Right cardiac atrium (tissue), 5 donors: ENCODE results near the gene PRPF4. TPM values are rescaled to one million over a fixed set of nuclear protein-coding genes. Genes with fewer than 3 reads are reported as not detected.
A peak's percentile ranks its signal among the peaks of the same experiment; 100 is the strongest.

Experiments
- ATAC-seq, 2 donors: fragments of 200-7000 bp; cut with Tn5 transposase; one replicate each; pipeline versions ENCODE4 v1.8.0 to v1.9.1; 2020; ENCODE audit warnings: moderate library complexity in 2 of 2, mild to moderate bottlenecking in 1 of 2
- DNase-seq, 3 donors: peaks; one replicate each; pipeline ENCODE4 v3.0.0-alpha.2; 2020
- H3K27ac ChIP-seq: one replicate; pipeline ENCODE4 v1.5.1; 2013; ENCODE audit warnings: mild to moderate bottlenecking, low read length, control low read depth, moderate library complexity
- H3K27me3 ChIP-seq: one replicate; pipeline ENCODE4 v1.6.1; 2013; ENCODE audit not compliant: control insufficient read depth, insufficient read depth
- H3K4me1 ChIP-seq: one replicate; pipeline ENCODE4 v1.6.1; 2013; ENCODE audit warnings: low read length; ENCODE audit not compliant: control insufficient read depth, insufficient read depth
- H3K4me3 ChIP-seq: one replicate; pipeline ENCODE4 v1.5.1; 2013; ENCODE audit warnings: low read length, control low read depth
- H3K9me3 ChIP-seq: one replicate; pipeline ENCODE4 v1.6.1; 2013; ENCODE audit warnings: low read length; ENCODE audit not compliant: control insufficient read depth
- WGBS: extraction: QIAGEN DNeasy Blood & Tissue Kit; methylation state at CpG from one replicate; pipeline ENCODE4 v1.1.7; 2013; 5-methylcytosine and 5-hydroxymethylcytosine counted together
- intact Hi-C, 4 donors: fragments of 100-400 bp; cut with DNase I; formaldehyde crosslinking; loops; one replicate each; pipeline versions ENCODE4 v1.11.0 to v1.14.0; 2022 to 2023
- polyA plus RNA-seq: library from polyadenylated mRNA; stranded (reverse); fragments of 200-250 nt; gene quantifications from one replicate; pipeline ENCODE4 v1.2.3, GENCODE V29; 2013
- total RNA-seq, 4 donors: library from RNA; stranded (reverse); fragmentation: NEBNext Ultra II Directional; extraction: Animal tissue kit (Norgen Biotek cat#: 25700); gene quantifications; one replicate each; pipeline ENCODE4 v1.2.1, GENCODE V29; 2021
- donor health status: healthy with polysubstance abuse.
- donor health status: DM: no; HTN: yes; CAD: no.
- donor health status: DM: no; HTN: no; CAD: no.
- donor health status: DM: no; HTN: yes; CAD: no; lungs with severe emphysema.
- donor health status: DM: yes; HTN: yes; CAD: no.

PRPF4 gene
- total and polyA plus RNA-seq, 5 donors, result 7.0 to 12.8 (median 10.7) TPM

DNA sequence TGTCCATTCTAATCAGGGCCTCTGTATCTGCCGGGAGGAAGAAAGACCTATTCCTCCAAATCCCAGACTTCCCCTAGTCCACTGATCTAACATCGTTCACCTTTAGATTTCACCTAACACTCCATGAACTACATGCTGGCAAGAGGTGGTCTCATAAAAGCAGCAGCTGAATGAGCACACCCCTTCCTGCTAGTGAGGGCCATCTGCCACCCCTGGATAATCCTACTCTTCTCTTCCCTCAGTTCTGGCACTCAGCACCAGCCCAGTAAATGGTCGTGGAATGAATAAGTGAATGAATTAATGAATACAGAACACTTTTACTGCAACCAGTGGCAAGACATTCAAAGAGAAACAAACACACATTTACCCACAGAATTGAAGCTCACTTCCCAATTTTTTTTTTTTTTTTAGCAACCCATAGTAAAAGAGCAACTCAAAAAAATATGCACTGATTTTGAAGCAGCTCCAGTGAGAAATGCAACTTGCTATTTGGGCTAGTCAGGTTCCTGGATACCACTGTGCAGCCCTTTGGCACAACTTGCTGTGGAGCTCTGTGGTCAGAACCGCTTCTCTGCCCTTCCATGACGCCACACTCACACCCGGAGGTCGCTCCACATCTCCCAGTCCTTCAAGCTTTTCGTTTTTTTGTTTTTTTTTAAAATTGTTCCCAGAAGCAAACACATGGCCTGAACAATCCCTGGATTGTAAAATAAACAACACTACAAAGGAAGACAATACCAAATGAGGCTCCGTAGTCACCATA, 21.5 kb downstream of the PRPF4 start:
- 75% methylated on average over 9 of the region's 9 CpGs for WGBS
- no peak overlapping the region for H3K27ac ChIP-seq
- DNase-seq, result no peak
- no peaks in the 10 kb centered on the region for H3K9me3 ChIP-seq
- no peak for ATAC-seq
- H3K4me1 ChIP-seq, result no peaks in the 10 kb centered on the region
- intact Hi-C loops, result no loop called here
- H3K4me3 ChIP-seq, result no peak overlapping the region
- H3K27me3 ChIP-seq, result no peaks in the 10 kb centered on the region

- Histone ChIP-seq H3K27me3 (no peaks in the 10 kb centered on the region), H3K9me3 (no peaks in the 10 kb centered on the region), H3K4me1 (no peaks in the 10 kb centered on the region), H3K27ac (no peak overlapping the region), H3K4me3 (no peak overlapping the region)
- intact Hi-C loops, result no loop called here
- DNase-seq (no peak), ATAC-seq (no peak)
- WGBS, result 86% methylated on average over 8 of the region's 8 CpGs
Measured at GRCh38 chr9:113298311-113298710, 22.9 kb downstream of the PRPF4 start.

GRCh38 chr9:113298924-113299770, 23.7 kb downstream of the PRPF4 start:
- Histone ChIP-seq H3K27ac (no peak overlapping the region), H3K9me3 (no peaks in the 10 kb centered on the region), H3K4me1 (no peaks in the 10 kb centered on the region), H3K4me3 (no peak overlapping the region), H3K27me3 (no peaks in the 10 kb centered on the region)
- 86% methylated on average over 15 of the region's 15 CpGs for WGBS
- intact Hi-C loops, result no loop called here
- ATAC-seq (no peak), DNase-seq (no peak)

- intact Hi-C loops, result no loop called here
- H3K27ac ChIP-seq, result no peak overlapping the region
- H3K27me3 ChIP-seq, result no peaks in the 10 kb centered on the region
- DNase-seq (no peak), ATAC-seq (peak in 1 of 2 donors; percentile 39)
- no peaks in the 10 kb centered on the region for H3K9me3 ChIP-seq
- no peaks in the 10 kb centered on the region for H3K4me1 ChIP-seq
- H3K4me3 ChIP-seq, result no peak overlapping the region
- 25% methylated on average over 8 of the region's 8 CpGs for WGBS
Measured at GRCh38 chr9:113299800-113300292, 24.4 kb downstream of the PRPF4 start.

- Histone ChIP-seq H3K4me1 (no peaks in the 10 kb centered on the region), H3K9me3 (no peaks in the 10 kb centered on the region), H3K4me3 (no peak overlapping the region), H3K27ac (no peak overlapping the region), H3K27me3 (no peaks in the 10 kb centered on the region)
- 89% methylated on average over 8 of the region's 8 CpGs for WGBS
- ATAC-seq (no peak), DNase-seq (no peak)
- intact Hi-C loops, result no loop called here
Measured at GRCh38 chr9:113301548-113301947, 26.1 kb downstream of the PRPF4 start.

DNA sequence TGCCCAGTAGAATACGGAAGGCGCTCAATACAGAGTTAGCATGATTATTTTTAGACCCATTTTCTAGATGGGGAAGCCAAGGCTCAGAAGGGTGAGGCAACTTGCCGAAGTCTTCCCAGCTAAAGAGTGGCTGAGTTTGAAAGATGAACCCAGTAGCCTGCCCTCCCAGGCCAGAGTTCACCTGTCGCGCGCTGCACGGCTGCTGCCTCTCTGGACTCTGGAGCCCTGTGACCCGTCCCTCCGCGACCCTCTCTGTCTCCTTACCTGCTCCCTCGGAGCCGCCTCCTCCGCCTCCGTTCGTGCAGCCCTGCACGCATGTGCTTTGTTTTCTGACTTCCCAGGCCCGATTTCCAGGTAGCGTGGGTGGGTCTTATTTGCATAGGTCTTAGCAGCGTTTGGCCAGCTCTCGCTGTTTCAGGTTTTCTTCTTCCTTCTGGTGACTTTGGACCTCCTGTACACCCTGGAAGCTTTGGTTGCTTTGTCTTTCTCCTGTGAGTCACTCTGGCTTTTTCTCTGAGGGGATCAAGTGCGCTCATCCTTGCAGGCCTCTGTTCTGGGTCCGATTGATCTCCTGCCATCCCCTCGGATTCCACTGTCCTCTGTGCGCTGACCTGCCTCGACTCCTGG, 27.4 kb downstream of the PRPF4 start, which contains the start of gene RNF183:
RNF183 (minus strand) TSS at position 585 of the 627 bp plus-strand sequence. CDS start 5,192 bp downstream, outside the sequence.
- Histone ChIP-seq H3K27ac (no peak within 1 kb of the TSS), H3K4me3 (no peak within 1 kb of the TSS), H3K4me1 (no peaks in the 10 kb centered on the region), H3K27me3 (no peaks in the 10 kb centered on the region), H3K9me3 (no peaks in the 10 kb centered on the region)
- 81% methylated on average over 25 of the region's 25 CpGs for WGBS
- intact Hi-C loops, result no loop called here
- ATAC-seq (no peak), DNase-seq (no peak)

- Histone ChIP-seq H3K9me3 (no peaks in the 10 kb centered on the region), H3K4me3 (no peak overlapping the region), H3K4me1 (no peaks in the 10 kb centered on the region), H3K27ac (no peak overlapping the region), H3K27me3 (no peaks in the 10 kb centered on the region)
- DNase-seq (no peak), ATAC-seq (no peak)
- intact Hi-C loops, result loop anchor here in 1 of 4 donors (5.0 kb wide), 1 partner anchor 101 kb away; no protein-coding TSS in a partner anchor
- 79% methylated on average over 1 of the region's 1 CpG for WGBS
Measured at GRCh38 chr9:113306566-113306965, 31.1 kb downstream of the PRPF4 start.

DNA sequence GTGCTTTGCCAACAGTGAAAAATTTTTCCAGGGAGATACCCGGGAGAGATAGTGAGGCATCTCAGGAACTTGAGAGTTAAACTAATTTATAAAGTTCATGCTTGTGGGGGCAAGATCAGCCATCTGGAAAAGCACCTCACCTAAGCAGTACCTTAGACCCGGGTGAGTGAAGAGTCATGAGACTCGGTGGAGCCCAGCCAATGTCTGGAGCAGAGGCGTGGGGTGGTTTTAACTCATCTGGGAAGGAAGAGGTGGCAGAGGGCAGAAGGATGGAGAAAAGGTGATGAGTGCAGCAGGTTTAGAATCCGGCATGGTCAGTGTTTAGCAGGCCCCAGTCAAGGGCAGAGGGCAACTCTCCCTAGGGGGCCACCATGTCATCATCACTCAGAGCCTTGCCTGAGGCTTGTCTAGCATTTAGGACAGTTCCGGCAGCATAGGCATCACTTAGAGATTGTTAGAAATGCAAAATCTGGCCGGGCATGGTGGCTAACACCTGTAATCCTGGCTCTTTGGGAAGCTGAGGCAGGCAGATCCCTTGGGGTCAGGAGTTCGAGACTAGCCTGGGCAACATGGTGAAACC, 32.0 kb downstream of the PRPF4 start:
- no peak for ATAC-seq
- Histone ChIP-seq H3K9me3 (no peaks in the 10 kb centered on the region), H3K4me3 (no peak overlapping the region), H3K27ac (no peak overlapping the region), H3K27me3 (no peaks in the 10 kb centered on the region), H3K4me1 (no peaks in the 10 kb centered on the region)
- no peak for DNase-seq
- WGBS, result 54% methylated on average over 8 of the region's 8 CpGs
- intact Hi-C loops, result loop anchor here in 1 of 4 donors (5.0 kb wide), 1 partner anchor 100 kb away; no protein-coding TSS in a partner anchor

GRCh38 chr9:113309204-113309813, 33.9 kb downstream of the PRPF4 start:
- H3K4me3 ChIP-seq, result no peak overlapping the region
- intact Hi-C loops, result loop anchor here in 1 of 4 donors (5.0 kb wide), 1 partner anchor 98 kb away; no protein-coding TSS in a partner anchor
- no peaks in the 10 kb centered on the region for H3K9me3 ChIP-seq
- H3K4me1 ChIP-seq, result no peaks in the 10 kb centered on the region
- H3K27me3 ChIP-seq, result no peaks in the 10 kb centered on the region
- H3K27ac ChIP-seq, result no peak overlapping the region
- 6% methylated on average over 2 of the region's 2 CpGs for WGBS
- no peak for DNase-seq
- ATAC-seq, result peak in 1 of 2 donors; percentile 55

GRCh38 chr9:113310538-113310937, 35.1 kb downstream of the PRPF4 start:
- Histone ChIP-seq H3K9me3 (no peaks in the 10 kb centered on the region), H3K4me3 (no peak overlapping the region), H3K27me3 (no peaks in the 10 kb centered on the region), H3K4me1 (no peaks in the 10 kb centered on the region), H3K27ac (no peak overlapping the region)
- DNase-seq (no peak), ATAC-seq (peak in 1 of 2 donors; percentile 68)
- 42% methylated on average over 3 of the region's 3 CpGs for WGBS
- intact Hi-C loops, result loop anchor here in 3 of 4 donors (10.0 kb wide), 2 partner anchors 84 to 94 kb away; partner anchors contain the start of gene ALAD (in 2 of the 3)
